ENCODE results near the gene TNFAIP8L3. TPM values are rescaled to one million over a fixed set of nuclear protein-coding genes. Genes with fewer than 3 reads are reported as not detected.

The TNFAIP8L3 gene
- total and polyA plus RNA-seq, 9 of the 15 experiments (the other 6 are each of a cell fraction or from before 2014, with no cell fraction given), result 0.13 TPM; not detected in 8

- TF ChIP-seq ZBTB34 (CRISPR knock-in tag; IDR thresholded peaks at IDR 0.05) (no peak), ZC3H11A (IDR thresholded peaks at IDR 0.05; ENCODE audit: low read depth, low read length) (no peak)
These were observed 69.3 kb downstream of the TNFAIP8L3 start (continued) for GRCh38 chr15:51025454-51025846.

- no peaks in the 10 kb centered on the region for H3K9me3 ChIP-seq (replicated peaks; ENCODE audit: control insufficient read depth, insufficient read depth, low read depth, low read length)
- no peak overlapping the region for H3K9ac ChIP-seq (ENCODE audit: insufficient read depth in 1 of 2, low read depth in 2 of 2, low read length in 2 of 2)
- no peaks in the 10 kb centered on the region for H3K4me1 ChIP-seq (replicated peaks in 1 of 2; ENCODE audit: control insufficient read depth in 2 of 2, insufficient read depth in 2 of 2, low read length in 2 of 2)
- FAIRE-seq (no peak), ATAC-seq (no peak), DNase-seq (ENCODE audit: extremely low read depth in 1 of 4, low spot score in 3 of 4) (no peak)
- no peaks in the 10 kb centered on the region for H3K79me2 ChIP-seq (ENCODE audit: control insufficient read depth, insufficient read depth, low read length)
- no peak overlapping the region for H3K4me3 ChIP-seq
- CTCF ChIA-PET (ENCODE audit: low intra/inter-chr PET ratio), result no interaction called here
- POLR2A ChIA-PET, result interaction anchor here (0.5 to 1.3 kb wide), 2 partner anchors 107 to 348 kb away, joined by 3 read pairs; no protein-coding TSS in a partner anchor
- H2AFZ ChIP-seq (ENCODE audit: low read depth, low read length), result no peak overlapping the region
- 19% methylated on average over 4 of the region's 4 CpGs for WGBS (ENCODE audit: insufficient coverage, low coverage, missing lambda C conversion rate)
- no peaks in the 10 kb centered on the region for H4K20me1 ChIP-seq (replicated peaks; ENCODE audit: control insufficient read depth, insufficient read depth, low read length)
- H3K36me3 ChIP-seq (ENCODE audit: control insufficient read depth, insufficient read depth, low read length), result no peaks in the 10 kb centered on the region
- H3K9me1 ChIP-seq (ENCODE audit: control insufficient read depth, insufficient read depth, low read length), result no peaks in the 10 kb centered on the region
- peaks cover 0 to 5% of the 10 kb centered on the region in 2 experiments; a peak in 1 of 5 replicates for H3K27me3 ChIP-seq (ENCODE audit: control insufficient read depth in 2 of 2, insufficient read depth in 2 of 2, low read length in 2 of 2)
- in situ Hi-C loops (cut with MboI), result no loop called here
- no peak for TF ChIP-seq RHOXF2B (CRISPR knock-in tag; conservative IDR thresholded peaks at IDR 0.05)
- TF ChIP-seq NONO (IDR thresholded peaks at IDR 0.05; ENCODE audit: low read depth in 2 of 2, low read length in 1 of 2), result no peak
- TF ChIP-seq CREB1 (IDR thresholded peaks at IDR 0.05), result no peak
- no peak for TF ChIP-seq CREB1 (CRISPR knock-in tag; IDR thresholded peaks at IDR 0.05)
- no peak for TF ChIP-seq RERE (CRISPR knock-in tag; IDR thresholded peaks at IDR 0.05; ENCODE audit: borderline replicate concordance)
- no peak for TF ChIP-seq ZNF23 (CRISPR knock-in tag; IDR thresholded peaks at IDR 0.05)
- no peak for TF ChIP-seq TAF9B (IDR thresholded peaks at IDR 0.05; ENCODE audit: partially characterized antibody)
- TF ChIP-seq PRPF4 (IDR thresholded peaks at IDR 0.05; ENCODE audit: insufficient read depth, low read depth, low read length, poor library complexity, severe bottlenecking), result no peak
- TF ChIP-seq TAL1 (IDR thresholded peaks at IDR 0.05), result no peak
- no peak overlapping the region for H3K27ac ChIP-seq (ENCODE audit: extremely low read depth, low read depth, low read length)
- intact Hi-C loops (cut with micrococcal nuclease), result no loop called here
- H3K4me2 ChIP-seq (ENCODE audit: insufficient read depth, low read length), result no peak overlapping the region
- BruUV-seq (replicated peaks), result no TSS peak
These were observed 69.8 kb downstream of the TNFAIP8L3 start for GRCh38 chr15:51024735-51025453.

Measured in K562 (cell line).